ENCODE data around the gene PLEKHG2. TPM values are rescaled to one million over a fixed set of nuclear protein-coding genes. Genes with fewer than 3 reads are reported as not detected.

The PLEKHG2 gene
- total and polyA plus RNA-seq, 2 donors (not counting 1 experiment from before 2014, with no cell fraction given): 13.1 to 13.7 TPM

DNA sequence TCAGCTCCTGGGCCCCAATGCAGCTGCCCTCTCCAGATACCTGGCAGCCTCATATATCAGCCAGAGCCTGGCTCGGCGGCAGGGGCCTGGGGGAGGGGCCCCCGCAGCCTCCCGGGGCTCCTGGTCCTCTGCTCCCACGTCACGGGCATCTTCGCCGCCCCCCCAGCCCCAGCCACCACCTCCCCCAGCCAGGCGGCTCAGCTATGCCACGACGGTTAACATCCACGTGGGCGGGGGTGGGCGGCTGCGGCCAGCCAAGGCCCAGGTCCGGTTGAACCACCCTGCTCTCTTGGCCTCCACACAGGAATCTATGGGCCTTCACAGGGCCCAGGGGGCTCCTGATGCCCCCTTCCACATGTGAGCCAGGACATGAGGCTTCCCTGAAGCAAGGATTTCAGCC lies 12.5 kb downstream of the PLEKHG2 start:
- DNase-seq (ENCODE audit: low read depth in 2 of 2): no peak
- H3K4me2 ChIP-seq (ENCODE audit: extremely low read depth, insufficient read depth, low read length): no peak overlapping the region
- peaks cover 21% of the 10 kb centered on the region for H3K36me3 ChIP-seq (ENCODE audit: control insufficient read depth, insufficient read depth, low read length)
- H3K9ac ChIP-seq (ENCODE audit: insufficient read depth, low read length): no peak overlapping the region
- H4K20me1 ChIP-seq (ENCODE audit: control insufficient read depth, extremely low read depth, insufficient read depth, low read length): no peaks in the 10 kb centered on the region
- no peaks in the 10 kb centered on the region for H3K27me3 ChIP-seq (ENCODE audit: control insufficient read depth, insufficient read depth, low read length)
- H3K4me1 ChIP-seq (ENCODE audit: control insufficient read depth, extremely low read depth, insufficient read depth, low read length): peaks cover 12% of the 10 kb centered on the region
- TF ChIP-seq, protein P1, sequence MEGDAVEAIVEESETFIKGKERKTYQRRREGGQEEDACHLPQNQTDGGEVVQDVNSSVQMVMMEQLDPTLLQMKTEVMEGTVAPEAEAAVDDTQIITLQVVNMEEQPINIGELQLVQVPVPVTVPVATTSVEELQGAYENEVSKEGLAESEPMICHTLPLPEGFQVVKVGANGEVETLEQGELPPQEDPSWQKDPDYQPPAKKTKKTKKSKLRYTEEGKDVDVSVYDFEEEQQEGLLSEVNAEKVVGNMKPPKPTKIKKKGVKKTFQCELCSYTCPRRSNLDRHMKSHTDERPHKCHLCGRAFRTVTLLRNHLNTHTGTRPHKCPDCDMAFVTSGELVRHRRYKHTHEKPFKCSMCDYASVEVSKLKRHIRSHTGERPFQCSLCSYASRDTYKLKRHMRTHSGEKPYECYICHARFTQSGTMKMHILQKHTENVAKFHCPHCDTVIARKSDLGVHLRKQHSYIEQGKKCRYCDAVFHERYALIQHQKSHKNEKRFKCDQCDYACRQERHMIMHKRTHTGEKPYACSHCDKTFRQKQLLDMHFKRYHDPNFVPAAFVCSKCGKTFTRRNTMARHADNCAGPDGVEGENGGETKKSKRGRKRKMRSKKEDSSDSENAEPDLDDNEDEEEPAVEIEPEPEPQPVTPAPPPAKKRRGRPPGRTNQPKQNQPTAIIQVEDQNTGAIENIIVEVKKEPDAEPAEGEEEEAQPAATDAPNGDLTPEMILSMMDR (conservative IDR thresholded peaks at IDR 0.05 in 1 of 2, IDR thresholded peaks at IDR 0.05 in 1 of 2; ENCODE audit: low read depth in 1 of 2, low read length in 2 of 2): no peak
- TF ChIP-seq EZH2 (IDR thresholded peaks at IDR 0.05; ENCODE audit: low read length, missing control alignments): no peak
- H3K79me2 ChIP-seq (ENCODE audit: control insufficient read depth, insufficient read depth, low read length): no peaks in the 10 kb centered on the region
- H2AFZ ChIP-seq (ENCODE audit: low read length): no peak overlapping the region
- H3K9me3 ChIP-seq (ENCODE audit: control insufficient read depth, insufficient read depth, low read depth, low read length): no peaks in the 10 kb centered on the region
- H3K4me3 ChIP-seq (replicated peaks in 1 of 4; ENCODE audit: control extremely low read depth in 1 of 4, insufficient read depth in 1 of 4, low read depth in 3 of 4, low read length in 4 of 4): no peak overlapping the region
- no peak overlapping the region for H3K27ac ChIP-seq (ENCODE audit: insufficient read depth, low read length)

DNA sequence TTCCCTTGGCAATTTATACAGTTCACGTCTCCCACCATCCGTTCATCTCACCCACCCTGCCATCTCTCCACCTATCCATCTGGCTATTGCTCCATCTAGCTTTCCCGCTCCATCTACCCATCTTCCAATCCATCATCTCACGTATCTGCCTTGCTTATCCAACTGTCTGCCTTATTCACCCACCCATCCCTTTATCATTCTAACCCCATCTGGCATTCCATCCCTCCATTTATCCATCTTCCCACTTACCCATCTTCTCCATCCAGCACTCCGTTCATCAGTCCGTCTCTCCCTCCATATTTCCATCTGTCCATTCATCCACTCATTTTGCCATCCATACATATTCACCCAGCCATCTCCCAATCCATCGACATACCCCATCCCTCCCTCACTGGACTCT lies 13.3 kb downstream of the PLEKHG2 start:
- Histone ChIP-seq H3K27me3 (ENCODE audit: control insufficient read depth, insufficient read depth, low read length) (no peaks in the 10 kb centered on the region), H3K79me2 (ENCODE audit: control insufficient read depth, insufficient read depth, low read length) (no peaks in the 10 kb centered on the region), H3K9me3 (ENCODE audit: control insufficient read depth, insufficient read depth, low read depth, low read length) (no peaks in the 10 kb centered on the region), H3K4me3 (replicated peaks in 1 of 4; ENCODE audit: control extremely low read depth in 1 of 4, insufficient read depth in 1 of 4, low read depth in 3 of 4, low read length in 4 of 4) (no peak overlapping the region), H2AFZ (ENCODE audit: low read length) (no peak overlapping the region), H3K27ac (ENCODE audit: insufficient read depth, low read length) (no peak overlapping the region), H3K9ac (ENCODE audit: insufficient read depth, low read length) (no peak overlapping the region), H3K4me1 (ENCODE audit: control insufficient read depth, extremely low read depth, insufficient read depth, low read length) (peaks cover 12% of the 10 kb centered on the region), H4K20me1 (ENCODE audit: control insufficient read depth, extremely low read depth, insufficient read depth, low read length) (no peaks in the 10 kb centered on the region), H3K4me2 (ENCODE audit: extremely low read depth, insufficient read depth, low read length) (no peak overlapping the region), H3K36me3 (ENCODE audit: control insufficient read depth, insufficient read depth, low read length) (peaks cover 21% of the 10 kb centered on the region)
- no peak for DNase-seq (ENCODE audit: low read depth in 2 of 2)
- no peak for TF ChIP-seq EZH2 (IDR thresholded peaks at IDR 0.05; ENCODE audit: low read length, missing control alignments)
- TF ChIP-seq, protein P1 (conservative IDR thresholded peaks at IDR 0.05 in 1 of 2, IDR thresholded peaks at IDR 0.05 in 1 of 2; ENCODE audit: low read depth in 1 of 2, low read length in 2 of 2): no peak

DNA sequence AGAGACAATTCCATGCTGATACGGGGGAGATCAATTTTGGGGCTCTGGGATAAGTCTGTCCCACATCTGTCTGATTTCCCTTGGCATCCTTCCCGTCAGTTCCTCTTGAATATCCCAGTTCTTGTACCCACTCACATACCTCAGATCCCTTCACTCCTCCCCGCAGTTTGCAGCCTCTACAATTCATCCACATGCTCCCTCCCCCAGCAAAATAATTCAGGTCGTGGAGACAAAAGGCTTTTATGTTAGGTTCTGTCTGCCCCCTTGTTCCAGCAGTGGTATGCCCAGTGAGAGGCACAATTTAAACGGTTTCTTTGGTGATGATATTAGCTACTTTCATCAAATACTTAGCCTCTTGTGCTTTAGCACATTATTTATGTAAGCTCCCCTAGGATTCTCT lies 13.7 kb downstream of the PLEKHG2 start:
- Histone ChIP-seq H3K4me2 (ENCODE audit: extremely low read depth, insufficient read depth, low read length) (no peak overlapping the region), H3K27me3 (ENCODE audit: control insufficient read depth, insufficient read depth, low read length) (no peaks in the 10 kb centered on the region), H3K9ac (ENCODE audit: insufficient read depth, low read length) (no peak overlapping the region), H3K9me3 (ENCODE audit: control insufficient read depth, insufficient read depth, low read depth, low read length) (no peaks in the 10 kb centered on the region), H4K20me1 (ENCODE audit: control insufficient read depth, extremely low read depth, insufficient read depth, low read length) (no peaks in the 10 kb centered on the region), H3K27ac (ENCODE audit: insufficient read depth, low read length) (no peak overlapping the region), H3K79me2 (ENCODE audit: control insufficient read depth, insufficient read depth, low read length) (no peaks in the 10 kb centered on the region), H3K4me3 (replicated peaks in 1 of 4; ENCODE audit: control extremely low read depth in 1 of 4, insufficient read depth in 1 of 4, low read depth in 3 of 4, low read length in 4 of 4) (no peak overlapping the region), H3K4me1 (ENCODE audit: control insufficient read depth, extremely low read depth, insufficient read depth, low read length) (peaks cover 12% of the 10 kb centered on the region), H2AFZ (ENCODE audit: low read length) (no peak overlapping the region), H3K36me3 (ENCODE audit: control insufficient read depth, insufficient read depth, low read length) (peaks cover 21% of the 10 kb centered on the region)
- no peak for TF ChIP-seq EZH2 (IDR thresholded peaks at IDR 0.05; ENCODE audit: low read length, missing control alignments)
- TF ChIP-seq, protein P1 (conservative IDR thresholded peaks at IDR 0.05 in 1 of 2, IDR thresholded peaks at IDR 0.05 in 1 of 2; ENCODE audit: low read depth in 1 of 2, low read length in 2 of 2): no peak
- no peak for DNase-seq (ENCODE audit: low read depth in 2 of 2)
